Body of pancreas (tissue), 4 donors: Measurements from ENCODE around the gene CCDC85C. TPM values are rescaled to one million over a fixed set of nuclear protein-coding genes. Genes with fewer than 3 reads are reported as not detected.

ENCODE experiments used
- ATAC-seq: fragments of 150-250 bp; one replicate; pipeline ENCODE4 v1.9.1; 2016
- DNase-seq, 4 donors: peaks; one replicate each; pipeline ENCODE4 v3.0.0-alpha.2; 2019
- H3K27ac ChIP-seq, 4 donors: fragments of 200-600 bp; sonication (generic); 1 replicate in 3 of 4; 2 replicates in 1 of 4; pipeline versions ENCODE4 v1.5.1 to v1.6.1; 2016 to 2019; ENCODE audit warnings: mild to moderate bottlenecking in 1 of 4, mixed read lengths in 1 of 4, moderate library complexity in 1 of 4
- H3K27me3 ChIP-seq, 2 donors: fragments of 200-600 bp; sonication (generic); one replicate each; pipeline ENCODE4 v1.6.0; 2016; ENCODE audit warnings: mild to moderate bottlenecking in 1 of 2
- H3K36me3 ChIP-seq, 2 donors: fragments of 200-600 bp; sonication (generic); replicated peaks in 1 of 2; 2 replicates each; pipeline ENCODE4 v1.5.1; 2016; ENCODE audit warnings: low read depth in 2 of 2; ENCODE audit not compliant: insufficient read depth in 1 of 2
- H3K4me1 ChIP-seq: fragments of 200-600 bp; sonication (generic); one replicate; pipeline ENCODE4 v1.6.0; 2016
- H3K4me3 ChIP-seq, 2 donors: fragments of 200-600 bp; sonication (generic); 1 replicate in 1 of 2; 2 replicates in 1 of 2; pipeline ENCODE4 v1.5.1; 2016 to 2019
- H3K9me3 ChIP-seq, 3 donors: fragments of 200-600 bp; sonication (generic); 1 replicate in 2 of 3; 2 replicates in 1 of 3; pipeline ENCODE4 v1.5.1; 2016
- CTCF ChIP-seq, 7 experiments: fragments of 450-650 bp in 4 of 7; fragments of 200-600 bp in 3 of 7; sonication (generic) in 3 of 7; IDR thresholded peaks; one replicate each; pipeline ENCODE4 v1.5.1; 2016 to 2019; ENCODE audit warnings: antibody characterized with exemption in 7 of 7
- POLR2A ChIP-seq, 3 donors: fragments of 450-650 bp; IDR thresholded peaks; one replicate each; pipeline ENCODE4 v1.6.1; 2016; ENCODE audit warnings: antibody characterized with exemption in 3 of 3, mild to moderate bottlenecking in 2 of 3
- WGBS, 2 donors: methylation state at CpG; one replicate each; pipeline ENCODE4 v1.1.5; 2017; 5-methylcytosine and 5-hydroxymethylcytosine counted together
- intact Hi-C: fragments of 100-400 bp; cut with DNase I; formaldehyde crosslinking; loops from one replicate; pipeline ENCODE4 v1.15.1; 2023
- total RNA-seq, 2 donors: library from RNA; depleted of rRNA; stranded (reverse); fragments of >200 nt; gene quantifications; one replicate each; pipeline ENCODE4 v1.1.0, GENCODE V29; 2016

The CCDC85C gene
- total RNA-seq, 2 donors from 2014 or later, result 8.9 to 10.1 TPM

GRCh38 chr14:99521176-99522024 is 82.6 kb downstream of the CCDC85C start:
- 88 to 89% methylated on average over 15 to 19 of the region's 25 CpGs for WGBS, 2 donors
- DNase-seq (no peak), ATAC-seq (no peak)
- intact Hi-C loops, result loop anchor here (2.0 kb wide), 1 partner anchor 105 kb away; no protein-coding TSS in a partner anchor
- Histone ChIP-seq H3K36me3 (no peaks in the 10 kb centered on the region), H3K4me3 (no peak overlapping the region), H3K27ac (no peak overlapping the region), H3K27me3 (no peaks in the 10 kb centered on the region), H3K4me1 (peaks cover 36% of the 10 kb centered on the region), H3K9me3 (no peaks in the 10 kb centered on the region)
- no peak for TF ChIP-seq CTCF (IDR thresholded peaks at IDR 0.05)
- TF ChIP-seq POLR2A (IDR thresholded peaks at IDR 0.05), result no peak

- Histone ChIP-seq H3K4me1 (peaks cover 36% of the 10 kb centered on the region), H3K36me3 (no peaks in the 10 kb centered on the region), H3K9me3 (no peaks in the 10 kb centered on the region), H3K27me3 (no peaks in the 10 kb centered on the region), H3K27ac (no peak overlapping the region), H3K4me3 (no peak overlapping the region)
- TF ChIP-seq POLR2A (IDR thresholded peaks at IDR 0.05) (no peak), CTCF (IDR thresholded peaks at IDR 0.05) (no peak)
- ATAC-seq, result no peak
- 80 to 87% methylated on average over 11 of the region's 11 CpGs for WGBS, 2 donors
- intact Hi-C loops, result loop anchor here (2.0 kb wide), 1 partner anchor 106 kb away; no protein-coding TSS in a partner anchor
- DNase-seq, result no peak
Observed at GRCh38 chr14:99520571-99521081, 83.4 kb downstream of the CCDC85C start.

GRCh38 chr14:99519931-99520421 is 84.0 kb downstream of the CCDC85C start:
- TF ChIP-seq POLR2A (IDR thresholded peaks at IDR 0.05), result no peak
- no peak for TF ChIP-seq CTCF (IDR thresholded peaks at IDR 0.05)
- WGBS, 2 donors, result 77 to 89% methylated on average over 3 to 6 of the region's 6 CpGs
- H3K36me3 ChIP-seq, result no peaks in the 10 kb centered on the region
- intact Hi-C loops, result loop anchor here (2.0 kb wide), 1 partner anchor 107 kb away; no protein-coding TSS in a partner anchor
- H3K9me3 ChIP-seq, result no peaks in the 10 kb centered on the region
- no peak overlapping the region for H3K4me3 ChIP-seq
- no peak overlapping the region for H3K27ac ChIP-seq
- peaks cover 31% of the 10 kb centered on the region for H3K4me1 ChIP-seq
- DNase-seq (peak in 1 of 4 donors; percentile 3), ATAC-seq (no peak)
- H3K27me3 ChIP-seq, result no peaks in the 10 kb centered on the region

- peaks cover 0 to 5% of the 10 kb centered on the region in 2 donors for H3K36me3 ChIP-seq
- DNase-seq (peak in 2 of 4 donors; percentile 9 to 11), ATAC-seq (no peak)
- WGBS, 2 donors, result 91 to 93% methylated on average over 7 to 8 of the region's 8 CpGs
- peaks cover 26% of the 10 kb centered on the region for H3K4me1 ChIP-seq
- no peak overlapping the region for H3K4me3 ChIP-seq
- TF ChIP-seq POLR2A (IDR thresholded peaks at IDR 0.05) (no peak), CTCF (IDR thresholded peaks at IDR 0.05) (no peak)
- H3K27ac ChIP-seq, result no peak overlapping the region
- H3K9me3 ChIP-seq, result no peaks in the 10 kb centered on the region
- no peaks in the 10 kb centered on the region for H3K27me3 ChIP-seq
- intact Hi-C loops, result no loop called here
Observed at GRCh38 chr14:99519347-99519881, 84.6 kb downstream of the CCDC85C start.
